Activated B cell treated with CpG ODN at 0.5 μM for 24 hours (primary cell): ENCODE data around the gene SNX17. TPM values are rescaled to one million over a fixed set of nuclear protein-coding genes. Genes with fewer than 3 reads are reported as not detected.

Experiments used
- ATAC-seq: fragments of 200-7000 bp; cut with Tn5 transposase; one replicate; pipeline ENCODE4 v1.10.0; 2021; ENCODE audit warnings: low read depth, mild to moderate bottlenecking, moderate library complexity
- CTCF ChIA-PET: fragments of 350-600 bp; sonication (Branson Sonifier 250); formaldehyde crosslinking; loops from one replicate; lab custom pipeline; 2021; ENCODE audit warnings: antibody characterized with exemption; lab: Charles Lee
- POLR2A ChIA-PET: fragments of 350-600 bp; sonication (Branson Sonifier 250); formaldehyde crosslinking; loops from one replicate; lab custom pipeline; 2021; ENCODE audit warnings: antibody characterized with exemption; lab: Charles Lee
- DNase-seq: peaks from one replicate; pipeline ENCODE4 v3.0.0; 2022
- H3K27ac Mint-ChIP-seq: one replicate; pipeline ENCODE4 v1.8.0; 2020; ENCODE audit warnings: mixed read lengths
- H3K27me3 Mint-ChIP-seq: one replicate; pipeline ENCODE4 v1.8.0; 2021; ENCODE audit warnings: mixed read lengths
- H3K36me3 Mint-ChIP-seq: one replicate; pipeline ENCODE4 v1.8.0; 2021; ENCODE audit warnings: low read depth, mixed read lengths
- H3K4me1 Mint-ChIP-seq: one replicate; pipeline ENCODE4 v1.8.0; 2021; ENCODE audit warnings: mixed read lengths
- H3K4me3 Mint-ChIP-seq: one replicate; pipeline ENCODE4 v1.8.0; 2020; ENCODE audit warnings: mild to moderate bottlenecking, mixed read lengths
- H3K9me3 Mint-ChIP-seq: one replicate; pipeline ENCODE4 v1.8.0; 2020; ENCODE audit warnings: mixed read lengths
- CTCF ChIP-seq: fragments of 200-600 bp; IDR thresholded peaks from one replicate; pipeline ENCODE4 v1.8.0; 2022; ENCODE audit warnings: antibody characterized with exemption, mild to moderate bottlenecking
- intact Hi-C: fragments of 100-400 bp; cut with micrococcal nuclease; formaldehyde crosslinking; loops from one replicate; pipeline ENCODE4 v1.15.1; 2024
- total RNA-seq: library from RNA; stranded (reverse); gene quantifications from 2 replicates; pipeline ENCODE4 v1.2.3, GENCODE V29; 2022

SNX17 gene
- total RNA-seq, 1 donor from 2014 or later, result 128 TPM

GRCh38 chr2:27409321-27410073 lies 39.1 kb downstream of the SNX17 start, which contains the start of gene PPM1G:
Gene PPM1G, minus strand, starts transcription at chr2:27409591. Its CDS starts 169 bp downstream, at chr2:27409422.
- no peak for TF ChIP-seq CTCF
- ATAC-seq (peak; percentile 96), DNase-seq (peak; percentile 98)
- CTCF ChIA-PET, result interaction anchor here (1.5 kb wide), 1 partner anchor 20 kb away, joined by 15 read pairs; the partner anchor contains the start of gene NRBP1
- Mint-ChIP-seq H3K27me3 (no peaks in the 10 kb centered on the region), H3K4me3 (peak within 1 kb of the TSS; percentile 87), H3K27ac (peak within 1 kb of the TSS; percentile 95), H3K36me3 (peaks cover 21% of the 10 kb centered on the region), H3K4me1 (peaks cover 31% of the 10 kb centered on the region), H3K9me3 (no peaks in the 10 kb centered on the region)
- POLR2A ChIA-PET, result interaction anchor here (0.5 to 4.2 kb wide), 17 partner anchors 9 to 359 kb away, joined by 3 to 58 read pairs (median 5); partner anchors contain the start of genes AGBL5, CCDC121, EIF2B4 and GPN1
- intact Hi-C loops, result loop anchor here (1.0 to 10.0 kb wide), 9 partner anchors 19 to 254 kb away; partner anchors contain the start of genes CCDC121, EIF2B4, GPN1 and GTF3C2

GRCh38 chr2:27412419-27413152 lies 42.2 kb downstream of the SNX17 start:
- Mint-ChIP-seq H3K9me3 (no peaks in the 10 kb centered on the region), H3K4me1 (peaks cover 19% of the 10 kb centered on the region), H3K27me3 (no peaks in the 10 kb centered on the region), H3K27ac (no peak overlapping the region), H3K4me3 (no peak overlapping the region), H3K36me3 (peaks cover 5% of the 10 kb centered on the region)
- no peak for TF ChIP-seq CTCF
- CTCF ChIA-PET, result no interaction called here
- ATAC-seq (no peak), DNase-seq (no peak)
- POLR2A ChIA-PET, result interaction anchor here (0.7 kb wide), 1 partner anchor 15 kb away, joined by 4 read pairs; no protein-coding TSS in a partner anchor
- intact Hi-C loops, result no loop called here

- DNase-seq (no peak), ATAC-seq (no peak)
- ChIA-PET POLR2A (no interaction called here), CTCF (no interaction called here)
- TF ChIP-seq CTCF, result no peak
- no peaks in the 10 kb centered on the region for H3K4me1 Mint-ChIP-seq
- no peak overlapping the region for H3K4me3 Mint-ChIP-seq
- H3K9me3 Mint-ChIP-seq, result no peaks in the 10 kb centered on the region
- H3K27ac Mint-ChIP-seq, result no peak overlapping the region
- H3K36me3 Mint-ChIP-seq, result no peaks in the 10 kb centered on the region
- no peaks in the 10 kb centered on the region for H3K27me3 Mint-ChIP-seq
- intact Hi-C loops, result no loop called here
Measured at GRCh38 chr2:27416151-27416550, 45.7 kb downstream of the SNX17 start.

GRCh38 chr2:27420996-27421395 lies 50.6 kb downstream of the SNX17 start:
- CTCF ChIA-PET, result no interaction called here
- no peaks in the 10 kb centered on the region for H3K27me3 Mint-ChIP-seq
- DNase-seq (no peak), ATAC-seq (no peak)
- H3K36me3 Mint-ChIP-seq, result no peaks in the 10 kb centered on the region
- no peak for TF ChIP-seq CTCF
- no peaks in the 10 kb centered on the region for H3K4me1 Mint-ChIP-seq
- H3K4me3 Mint-ChIP-seq, result no peak overlapping the region
- POLR2A ChIA-PET, result no interaction called here
- no peaks in the 10 kb centered on the region for H3K9me3 Mint-ChIP-seq
- no peak overlapping the region for H3K27ac Mint-ChIP-seq
- intact Hi-C loops, result no loop called here
